T-helper 2 cell treated with Interferon-gamma antibody and Interleukin-4, amounts not matched to agents 100 ng/mL and 5 ng/mL, for 36 hours (primary cell): Measurements from ENCODE around the gene KNCN. TPM values are rescaled to one million over a fixed set of nuclear protein-coding genes. Genes with fewer than 3 reads are reported as not detected.

Experiments
- intact Hi-C: fragments of 100-400 bp; cut with micrococcal nuclease; formaldehyde crosslinking; loops from one replicate; pipeline ENCODE4 v1.15.1; 2023
- total RNA-seq: library from RNA; stranded (reverse); gene quantifications from 2 replicates; pipeline ENCODE4 v1.2.3, GENCODE V29; 2022

The KNCN gene
- total RNA-seq, 1 donor from 2014 or later, result not detected

DNA sequence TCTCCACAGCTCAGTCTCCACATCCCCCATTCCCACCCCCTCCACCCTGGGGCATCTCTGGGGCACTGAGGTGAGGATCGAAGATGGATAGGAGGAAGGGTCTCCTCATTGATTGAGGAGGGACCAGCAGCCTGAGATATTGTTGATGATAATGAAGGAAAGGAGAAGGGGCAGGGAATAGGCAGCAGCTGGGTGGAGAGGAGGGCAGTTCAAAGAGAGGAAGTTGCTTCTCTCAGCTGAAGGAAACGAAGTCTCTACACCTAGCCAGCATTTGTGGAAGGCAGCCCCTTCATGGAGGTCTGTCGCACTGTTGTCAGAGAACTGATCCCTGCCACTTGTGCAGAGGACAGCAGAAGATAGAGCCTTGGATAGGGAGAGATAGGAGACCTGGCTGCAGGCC, 5.7 kb downstream of the KNCN start:
- intact Hi-C loops, result no loop called here

DNA sequence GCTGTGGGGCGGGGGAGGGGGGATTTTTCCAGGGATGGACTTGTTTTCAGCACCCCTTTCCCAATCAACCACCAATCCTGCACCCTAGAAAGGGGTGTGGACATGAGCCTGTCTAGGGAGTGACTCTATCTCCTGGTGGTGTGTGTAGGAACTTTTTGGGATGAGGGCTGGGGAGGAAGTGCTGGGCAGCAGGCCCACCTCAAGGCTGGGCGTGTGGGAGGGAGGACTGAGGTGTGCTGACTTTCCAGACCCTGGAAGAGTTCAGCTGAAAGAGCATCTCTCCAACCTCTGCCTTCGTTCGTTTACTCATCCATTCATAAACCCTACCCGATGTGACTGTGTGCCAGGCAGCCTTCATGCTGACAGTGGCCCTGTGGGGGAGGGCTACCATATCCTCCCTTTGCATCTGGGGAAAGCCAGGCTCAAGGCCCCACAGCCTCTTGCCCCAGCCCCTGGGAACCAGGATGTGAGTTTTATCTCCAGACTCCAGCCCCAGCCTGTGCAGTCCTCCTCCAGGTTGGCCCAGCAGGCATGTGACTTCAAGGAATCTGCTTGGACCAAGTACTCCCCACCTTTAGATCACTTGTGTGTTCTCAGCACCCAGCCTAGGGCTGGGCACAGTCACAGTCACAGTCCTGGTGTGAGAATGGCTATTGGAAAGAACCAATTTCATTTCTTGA, 6.7 kb downstream of the KNCN start:
- intact Hi-C loops, result no loop called here

DNA sequence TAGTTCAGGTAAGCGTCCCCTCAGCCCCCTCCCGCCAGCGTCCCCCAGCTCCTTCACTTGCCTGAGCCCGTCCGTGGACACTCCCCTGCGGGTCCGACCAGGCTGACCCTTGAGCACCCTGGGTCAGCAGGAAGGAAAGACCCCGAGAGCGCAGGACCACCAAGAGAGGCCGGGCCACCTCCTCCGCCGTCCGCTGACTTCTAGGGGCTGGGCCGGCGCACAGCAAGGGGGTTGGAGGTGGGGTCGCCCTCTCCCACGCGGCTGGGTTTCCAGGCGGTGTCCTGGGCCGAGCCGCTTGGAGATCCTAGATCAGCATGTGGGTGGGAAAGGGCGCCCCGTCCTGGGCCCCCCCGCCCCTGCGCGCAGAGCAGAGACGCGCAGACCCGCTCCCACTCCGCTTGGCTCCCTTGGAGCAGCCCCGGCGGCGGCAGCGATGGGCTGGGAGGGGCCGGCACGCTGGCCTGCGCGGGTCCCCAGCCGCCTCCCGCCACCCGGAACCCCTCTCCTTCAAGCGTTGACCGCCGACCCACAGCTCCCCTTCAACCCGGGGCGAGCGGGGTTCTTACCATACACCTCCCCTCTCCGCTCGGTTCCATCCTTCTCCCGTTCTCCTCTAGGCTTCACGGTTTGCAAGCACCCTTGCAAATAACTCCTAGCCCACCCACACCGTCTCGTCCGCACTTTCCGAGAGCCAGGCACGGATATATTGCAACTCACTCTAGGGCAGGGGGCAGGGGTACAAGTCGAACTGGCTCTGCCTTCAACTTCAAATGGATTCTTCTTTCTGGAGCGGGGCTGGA, 7.5 kb downstream of the KNCN start:
- intact Hi-C loops, result no loop called here

DNA sequence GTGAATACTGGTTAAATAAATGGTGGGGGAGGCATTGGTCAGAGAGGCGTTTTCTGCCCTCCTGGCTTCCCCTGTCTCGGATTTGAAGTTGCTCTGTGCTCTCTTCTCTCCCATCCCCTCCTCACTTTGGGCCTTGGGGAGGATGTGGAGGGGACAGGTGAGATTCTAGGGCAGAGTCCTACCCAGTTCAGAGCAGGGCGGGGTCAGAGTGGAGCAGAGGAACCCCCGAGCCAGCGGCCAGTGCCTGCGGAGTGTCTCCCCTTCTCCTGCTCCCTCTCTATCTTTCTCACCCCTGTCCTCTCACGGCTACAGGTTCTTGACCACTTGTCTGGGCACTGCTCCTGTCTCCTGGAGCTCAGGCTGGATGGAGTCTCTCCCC, 8.1 kb downstream of the KNCN start:
- intact Hi-C loops, result no loop called here

DNA sequence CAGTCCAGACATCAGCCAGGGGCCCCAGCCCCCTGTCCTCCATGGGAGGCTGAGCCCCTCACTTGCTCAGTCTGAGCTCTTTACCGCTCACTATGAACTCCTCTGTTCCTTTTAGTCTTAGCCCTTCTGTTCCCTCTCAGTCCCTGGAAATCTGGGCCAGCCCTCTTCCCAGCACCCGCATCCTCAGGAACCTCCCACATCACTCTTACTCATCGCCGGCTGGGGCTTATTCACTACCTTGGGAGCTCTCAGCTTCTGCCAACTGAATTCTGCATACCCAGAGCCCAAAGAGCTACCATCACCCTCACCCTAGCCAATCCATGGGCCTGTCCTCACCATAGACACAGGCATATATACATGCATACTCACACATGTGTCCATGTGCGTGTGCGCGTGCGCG, 11.5 kb downstream of the KNCN start:
- intact Hi-C loops, result no loop called here

DNA sequence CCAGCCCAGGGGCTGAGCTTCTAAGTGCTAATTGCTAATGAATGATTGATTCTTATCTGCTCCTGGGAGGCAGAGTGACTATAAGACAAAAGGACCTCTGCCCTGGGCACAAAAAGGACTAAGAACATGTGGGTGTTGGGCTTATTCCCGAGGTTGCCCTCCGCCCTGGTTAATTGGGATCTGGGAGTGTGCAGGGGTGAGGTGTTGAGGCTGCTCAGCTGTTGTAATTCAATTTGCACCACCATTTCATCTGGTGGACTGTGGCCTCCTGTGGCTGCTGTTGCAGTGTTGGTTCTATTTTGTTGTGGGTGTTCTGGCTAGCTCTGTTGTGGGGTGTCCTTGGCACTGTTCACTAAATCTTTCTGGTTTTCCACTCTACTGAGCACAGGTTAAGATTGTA, 13.3 kb downstream of the KNCN start:
- intact Hi-C loops, result no loop called here

DNA sequence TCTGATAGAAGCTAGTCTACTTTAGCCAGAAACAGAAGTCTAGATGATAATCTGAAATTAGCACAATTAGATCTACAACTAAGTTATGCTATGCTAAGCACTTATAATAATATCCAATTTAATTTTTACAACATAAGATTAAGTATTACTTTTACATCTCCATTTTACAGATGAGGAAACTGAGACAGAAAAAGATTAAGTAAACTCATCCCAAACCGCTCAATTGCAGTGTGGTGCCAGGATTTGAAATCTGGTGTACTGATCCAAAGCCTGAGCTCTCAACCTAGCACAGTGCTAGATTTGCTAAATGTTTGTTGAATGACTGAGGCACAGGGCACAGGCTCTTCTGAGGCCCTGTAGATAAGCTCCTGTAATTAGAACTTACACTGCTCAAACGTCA, 13.8 kb downstream of the KNCN start:
- intact Hi-C loops, result no loop called here

DNA sequence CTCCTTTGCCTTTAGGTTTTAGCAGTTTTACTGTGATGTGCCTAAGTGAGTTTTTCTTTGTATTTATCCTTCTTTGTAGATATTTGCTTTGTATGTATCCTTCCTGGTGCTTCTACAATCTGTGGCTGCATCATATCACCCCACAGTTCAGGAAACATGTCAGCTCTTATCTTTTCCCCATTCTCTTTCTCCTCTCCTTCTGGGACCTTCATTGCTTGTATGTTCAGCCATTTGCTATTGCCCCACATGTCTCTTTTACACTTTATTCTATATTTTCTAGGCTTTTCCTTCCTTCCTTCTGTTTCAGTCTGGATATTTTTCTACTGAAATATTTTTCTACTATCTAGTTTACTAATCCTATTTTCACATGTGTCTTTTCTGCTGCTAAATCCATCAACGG, 14.9 kb downstream of the KNCN start:
- intact Hi-C loops, result no loop called here

DNA sequence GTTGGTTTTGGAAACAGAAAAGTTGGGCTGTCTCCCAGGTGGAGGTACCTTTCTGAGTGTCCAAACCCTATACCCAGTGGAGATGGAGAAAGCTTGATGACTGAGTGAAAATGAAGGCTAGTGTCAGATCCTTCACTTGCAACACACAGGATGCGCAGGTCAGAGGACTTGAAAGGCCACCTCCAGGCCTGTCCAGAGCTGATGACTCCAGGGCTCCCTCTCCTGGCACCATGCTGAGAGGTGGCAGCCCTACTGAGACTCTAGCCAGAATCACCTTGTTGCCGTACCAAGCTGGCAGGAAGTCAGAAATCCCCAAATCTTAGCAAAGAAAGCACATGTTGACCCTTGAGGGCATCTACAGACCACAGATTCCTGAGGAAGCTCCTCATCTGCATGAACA, 16.4 kb downstream of the KNCN start:
- intact Hi-C loops, result no loop called here

DNA sequence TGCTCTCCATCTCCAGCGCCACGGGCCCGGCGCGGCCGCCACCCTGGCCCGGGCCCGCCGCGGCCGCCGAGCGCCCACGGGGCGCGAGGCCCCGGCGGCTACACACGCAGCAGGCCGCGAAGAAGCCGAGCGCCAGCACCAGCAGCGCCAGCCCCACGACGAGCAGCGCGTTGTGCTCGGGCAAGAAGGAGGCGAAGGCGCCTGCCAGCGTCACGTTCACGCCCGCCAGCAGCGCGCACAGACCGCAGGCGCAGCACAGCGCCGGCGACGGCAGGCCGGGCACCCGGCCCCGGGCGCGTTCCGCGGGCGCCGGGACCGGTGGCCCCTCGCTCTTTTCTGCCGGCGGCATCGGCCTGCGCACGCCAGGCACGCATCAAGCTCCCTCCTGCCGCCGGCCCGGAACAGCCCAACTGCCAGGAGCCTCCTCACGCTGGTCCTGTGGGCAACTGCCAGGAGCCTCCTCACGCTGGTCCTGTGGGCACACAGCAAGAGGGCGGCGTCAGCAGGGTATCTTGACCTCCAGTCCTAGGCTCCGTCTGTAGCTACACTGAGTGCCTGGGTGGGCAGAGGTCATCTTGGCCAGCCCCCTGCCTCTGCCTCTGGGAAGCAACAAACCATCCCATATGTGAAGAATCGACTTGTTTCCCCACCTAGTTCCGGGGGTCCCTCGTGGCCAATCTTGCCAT, 18.1 kb downstream of the KNCN start:
- intact Hi-C loops, result loop anchor here (1.0 to 5.0 kb wide), 2 partner anchors 144 to 192 kb away; no protein-coding TSS in a partner anchor

DNA sequence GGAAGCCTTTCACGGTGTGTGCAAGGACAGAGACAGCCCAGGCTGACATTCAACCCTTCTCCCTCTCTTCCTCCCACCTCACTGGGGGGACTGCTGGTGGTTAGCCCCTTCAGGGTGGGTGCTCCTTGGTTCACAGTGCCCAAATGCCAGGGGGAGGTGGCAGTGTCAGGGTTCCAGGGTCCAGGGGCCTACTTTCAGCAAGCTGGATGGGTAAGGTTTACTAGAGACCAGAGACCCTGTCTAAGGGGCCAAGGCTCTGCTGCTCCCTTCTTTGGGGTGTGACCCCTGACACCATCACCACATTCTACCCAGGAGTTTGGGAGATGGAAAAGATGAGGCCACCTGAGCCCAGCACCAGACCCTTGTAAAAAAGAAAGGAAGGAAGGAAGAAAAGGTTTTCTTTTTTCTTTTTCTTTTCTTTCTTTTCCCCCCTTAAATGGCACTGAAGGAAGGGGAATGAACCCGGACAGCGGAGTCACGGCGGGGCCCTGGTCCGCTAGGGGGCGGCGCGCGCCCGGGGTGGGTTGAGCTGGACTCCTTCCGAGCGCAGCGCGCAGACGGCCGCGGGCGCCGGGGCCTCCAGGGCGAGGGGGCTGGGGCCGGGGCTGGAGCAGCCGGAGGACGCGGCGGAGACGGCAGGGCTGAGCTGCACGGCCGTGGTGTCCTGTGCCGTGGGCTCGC, 18.8 kb downstream of the KNCN start:
- intact Hi-C loops, result loop anchor here (1.0 to 5.0 kb wide), 2 partner anchors 145 to 193 kb away; no protein-coding TSS in a partner anchor

DNA sequence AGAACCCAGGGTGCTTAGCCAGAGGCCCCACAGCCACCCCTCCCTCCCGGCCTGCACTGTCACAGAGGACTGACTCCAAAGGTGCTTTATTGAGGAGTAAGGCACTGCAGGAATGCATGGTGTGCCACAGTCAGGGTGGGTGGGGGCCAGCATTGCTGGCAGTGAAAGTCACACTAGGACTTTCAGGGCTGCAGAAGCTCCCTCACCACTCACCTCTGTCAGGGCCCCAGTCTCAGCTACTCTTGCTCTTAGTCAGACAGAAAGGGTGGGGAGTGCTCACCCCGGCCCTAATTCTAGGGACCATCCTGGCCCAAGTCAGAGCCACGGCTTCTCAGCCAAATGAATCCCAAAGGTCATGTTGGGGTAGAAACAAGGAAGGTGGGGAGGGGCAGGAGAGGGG, 19.4 kb downstream of the KNCN start:
- intact Hi-C loops, result loop anchor here (5.0 kb wide), 1 partner anchor 145 kb away; no protein-coding TSS in a partner anchor

DNA sequence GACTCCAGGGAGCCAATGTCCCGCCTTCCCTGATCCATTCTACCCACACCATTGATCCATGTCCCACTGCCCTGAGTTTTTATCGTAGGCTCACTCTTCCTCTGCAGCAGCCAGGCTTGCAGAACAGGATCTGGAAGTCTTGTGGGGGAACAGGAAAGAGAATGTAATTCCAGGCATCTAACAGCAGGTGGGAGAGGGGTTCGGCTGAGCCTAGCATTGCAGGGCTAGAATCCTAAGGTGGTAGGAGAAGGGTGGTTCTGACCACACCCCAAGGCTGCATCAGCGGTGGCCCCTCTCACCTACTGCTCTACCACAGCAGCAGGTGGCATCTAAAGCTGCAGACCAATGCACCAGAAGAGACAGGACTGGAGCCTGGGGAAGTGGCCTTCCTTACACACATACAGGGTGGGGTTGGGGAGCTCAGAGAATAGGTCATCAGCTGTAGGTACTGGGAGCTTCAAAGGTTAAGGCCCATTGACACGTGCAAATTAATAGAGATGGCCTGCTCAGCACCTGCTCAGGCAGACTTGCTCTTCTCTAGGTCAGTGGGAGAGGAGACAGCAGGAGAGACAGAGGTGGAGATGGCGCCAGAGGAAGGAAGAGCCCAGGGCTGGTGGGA, 20.5 kb downstream of the KNCN start:
- intact Hi-C loops, result loop anchor here (5.0 kb wide), 1 partner anchor 146 kb away; no protein-coding TSS in a partner anchor

DNA sequence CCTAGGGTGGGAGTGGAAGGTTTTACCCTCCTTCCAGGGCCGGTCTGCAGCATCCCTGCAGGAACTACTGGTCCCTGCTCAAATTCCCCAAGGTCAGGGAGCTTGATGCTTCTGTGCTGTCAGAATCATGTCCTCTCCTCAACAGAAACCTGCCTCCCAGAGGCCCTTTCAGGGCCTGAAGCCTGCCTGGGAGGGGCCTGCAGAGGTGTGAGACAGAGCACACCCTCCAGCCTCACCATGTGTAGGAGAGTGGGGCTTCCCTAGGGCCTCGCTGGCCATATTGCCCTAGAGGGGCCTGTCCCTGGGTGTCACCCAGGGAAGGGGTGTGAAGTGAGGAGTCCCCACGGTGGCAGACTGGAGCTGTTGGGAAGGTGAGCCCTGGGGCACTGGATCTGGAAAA, 21.1 kb downstream of the KNCN start:
- intact Hi-C loops, result loop anchor here (5.0 kb wide), 1 partner anchor 147 kb away; no protein-coding TSS in a partner anchor

DNA sequence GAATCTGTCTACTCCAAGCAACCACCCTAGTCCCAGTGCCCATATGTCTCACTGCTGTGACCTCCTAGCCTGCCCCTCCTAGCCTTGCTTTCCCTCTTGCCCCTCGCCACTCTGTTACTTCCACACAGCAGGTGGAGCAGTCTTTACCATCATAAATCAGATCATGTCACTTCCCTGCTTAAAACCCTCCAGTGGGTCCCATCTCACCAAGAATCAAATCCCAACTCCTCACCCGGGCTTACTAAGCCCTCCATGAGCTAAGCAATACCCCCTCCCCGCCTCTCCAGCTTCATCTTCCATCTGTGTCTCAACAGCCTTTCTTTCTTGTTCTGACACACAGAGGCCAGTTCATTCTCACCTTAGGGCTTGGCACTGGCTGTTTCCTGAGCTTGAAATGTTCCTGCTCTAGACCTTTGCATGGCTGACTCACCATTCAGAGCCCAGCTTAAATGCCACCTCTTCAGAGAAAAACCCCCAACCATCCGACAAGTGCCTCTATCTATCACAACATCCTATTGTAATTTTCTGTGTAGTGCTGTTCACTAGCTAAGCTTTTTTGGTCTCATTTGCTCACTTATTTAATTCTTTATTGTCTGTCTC, 22.3 kb downstream of the KNCN start:
- intact Hi-C loops, result no loop called here

DNA sequence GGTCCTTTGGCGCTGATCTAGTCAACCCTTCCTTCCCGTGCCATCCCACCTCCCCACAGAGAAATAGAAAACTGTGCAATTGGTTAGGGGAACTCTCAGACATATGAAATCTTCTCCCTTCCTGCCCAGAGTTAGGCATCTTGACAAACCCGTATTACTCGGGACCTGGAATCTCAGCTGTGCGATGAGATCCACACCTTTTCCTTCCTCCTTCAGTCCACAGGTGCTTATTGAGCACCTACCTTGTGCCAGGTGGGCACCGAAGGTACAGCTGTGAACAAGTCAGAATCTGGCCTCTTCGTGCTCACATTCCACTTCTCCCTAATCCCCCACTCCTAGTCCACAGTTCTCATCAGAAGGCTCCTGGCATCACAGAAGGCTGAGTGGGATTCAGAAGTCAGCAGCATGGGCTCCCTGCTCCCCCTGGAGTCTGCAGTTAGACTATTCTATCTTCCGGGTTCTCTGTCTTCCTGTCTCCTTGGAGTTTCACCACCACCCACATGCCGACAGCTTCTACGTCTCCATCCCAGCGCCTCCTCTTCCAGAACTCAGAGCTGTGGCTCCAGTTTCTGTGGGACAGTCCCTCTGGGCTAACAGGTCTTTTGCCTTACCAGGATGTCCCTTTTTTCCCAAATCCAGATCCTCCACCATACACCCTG, 23.0 kb downstream of the KNCN start:
- intact Hi-C loops, result loop anchor here (1.0 kb wide), 2 partner anchors 51 to 81 kb away; no protein-coding TSS in a partner anchor

DNA sequence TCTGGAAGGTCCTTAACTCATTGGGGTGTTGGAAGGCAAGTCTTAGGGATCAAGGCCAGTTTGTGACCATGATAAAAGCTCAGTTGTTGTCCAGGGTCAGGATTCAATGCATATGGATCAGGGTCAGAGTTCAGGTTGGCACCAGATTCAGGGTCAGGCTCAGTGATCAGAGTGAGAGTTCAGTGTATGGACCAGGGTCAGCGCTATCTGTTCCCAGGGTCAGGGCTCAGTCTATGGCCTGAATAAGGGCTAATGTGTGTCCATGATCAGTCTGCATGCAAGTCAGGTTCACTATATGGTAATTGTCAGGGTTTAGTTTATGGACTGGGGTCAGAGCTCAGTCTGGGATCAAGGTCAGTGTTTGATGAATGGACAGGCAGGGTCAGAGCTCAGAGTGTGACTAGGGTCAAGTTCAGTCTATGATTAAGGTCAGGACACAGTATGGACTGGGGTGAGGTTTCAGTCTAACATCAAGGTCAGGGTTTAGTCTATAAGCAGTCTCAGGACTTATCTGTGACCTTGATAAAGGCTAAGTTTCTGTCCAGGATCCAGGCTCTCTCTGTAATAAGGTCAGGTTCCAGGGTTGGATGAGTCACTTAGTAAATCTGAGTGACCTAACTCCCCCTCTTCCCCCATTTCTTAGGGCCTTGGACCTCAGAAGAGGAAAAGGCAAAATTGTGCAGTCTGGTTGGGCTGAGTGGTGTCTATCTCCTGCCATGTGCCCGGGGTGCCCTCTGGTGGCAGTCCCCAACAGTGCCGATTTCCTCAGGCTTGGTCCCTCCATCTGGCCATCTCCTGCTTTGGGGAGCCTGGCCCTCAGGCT, 23.8 kb downstream of the KNCN start:
- intact Hi-C loops, result loop anchor here (1.0 kb wide), 2 partner anchors 50 to 80 kb away; no protein-coding TSS in a partner anchor

DNA sequence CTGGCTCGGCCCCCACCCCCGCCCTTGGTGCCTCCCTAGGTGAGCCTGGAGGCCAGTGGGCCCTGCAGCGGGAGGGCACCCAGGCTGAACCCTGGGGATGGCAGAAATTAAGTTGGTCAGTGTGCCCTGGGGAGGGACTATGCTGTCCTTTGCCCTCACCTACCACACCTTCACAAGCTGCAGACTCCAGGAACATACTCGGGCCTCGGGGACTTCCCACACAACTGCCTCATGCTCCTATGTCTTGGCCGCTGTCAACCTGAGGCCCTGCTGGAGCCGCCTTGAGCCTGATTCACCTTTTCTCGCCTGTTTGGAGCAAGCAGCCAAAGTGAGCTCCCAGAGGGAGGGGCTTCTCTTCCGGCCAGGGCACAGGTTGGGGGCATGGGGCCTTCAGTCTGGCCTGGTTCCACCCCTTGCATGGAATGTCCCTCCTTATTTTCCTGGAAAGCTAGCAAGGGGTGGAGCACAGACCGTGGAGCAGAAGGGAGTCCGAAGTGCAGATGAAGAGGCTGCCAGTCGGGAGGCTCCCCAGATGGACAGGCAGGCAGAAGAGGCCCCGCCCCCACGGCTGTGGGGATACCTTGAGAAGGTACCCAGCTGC, 24.7 kb downstream of the KNCN start:
- intact Hi-C loops, result no loop called here
